ENCODE results near the gene MAGI1.

MAGI1 gene

DNA sequence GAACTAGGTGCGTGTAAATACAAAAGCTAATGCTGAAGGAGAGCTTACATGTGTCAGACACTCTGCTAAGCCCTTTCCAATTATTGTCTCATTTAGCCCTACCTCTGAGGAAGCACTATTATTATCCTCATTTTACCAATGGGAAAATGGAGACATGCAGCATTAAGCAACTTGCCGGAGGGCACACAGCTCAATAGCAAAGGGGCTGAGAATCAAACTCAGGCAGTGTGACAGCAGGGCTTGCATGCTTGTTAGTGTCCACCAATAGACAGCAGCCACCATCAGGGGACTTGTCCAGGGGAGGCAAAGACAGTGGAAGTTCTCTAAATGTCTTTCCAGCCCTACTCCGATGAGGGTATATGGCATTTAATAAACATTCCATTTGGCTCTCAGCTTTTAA, 548.6 kb downstream of the MAGI1 start:
- TF ChIP-seq RARB (CRISPR knock-in tag; IDR thresholded peaks at IDR 0.05) (no peak), ZFP3 (CRISPR knock-in tag; IDR thresholded peaks at IDR 0.05) (no peak), PPARA (CRISPR knock-in tag; IDR thresholded peaks at IDR 0.05; ENCODE audit: borderline replicate concordance) (no peak), ZFP30 (CRISPR knock-in tag; IDR thresholded peaks at IDR 0.05) (no peak), ZNF8 (CRISPR knock-in tag; IDR thresholded peaks at IDR 0.05) (no peak), ZNF565 (CRISPR knock-in tag; conservative IDR thresholded peaks at IDR 0.05; ENCODE audit: low read depth) (no peak), ARNTL (CRISPR knock-in tag; IDR thresholded peaks at IDR 0.05; ENCODE audit: borderline replicate concordance, low read depth) (no peak), ZNF70 (CRISPR knock-in tag; IDR thresholded peaks at IDR 0.05) (no peak), CREB5 (CRISPR knock-in tag; IDR thresholded peaks at IDR 0.05; ENCODE audit: low read depth) (no peak), TOX (CRISPR knock-in tag; IDR thresholded peaks at IDR 0.05; ENCODE audit: borderline replicate concordance) (no peak), CSRNP3 (CRISPR knock-in tag; IDR thresholded peaks at IDR 0.05) (no peak), ISL1 (CRISPR knock-in tag; IDR thresholded peaks at IDR 0.05) (no peak), TCF4 (CRISPR knock-in tag; IDR thresholded peaks at IDR 0.05; ENCODE audit: borderline replicate concordance) (no peak), SNAI2 (CRISPR knock-in tag; IDR thresholded peaks at IDR 0.05) (no peak), ZC3H10 (CRISPR knock-in tag; IDR thresholded peaks at IDR 0.05) (no peak), BACH2 (CRISPR knock-in tag; IDR thresholded peaks at IDR 0.05; ENCODE audit: borderline replicate concordance) (no peak)
- TF ChIP-seq, protein P1, sequence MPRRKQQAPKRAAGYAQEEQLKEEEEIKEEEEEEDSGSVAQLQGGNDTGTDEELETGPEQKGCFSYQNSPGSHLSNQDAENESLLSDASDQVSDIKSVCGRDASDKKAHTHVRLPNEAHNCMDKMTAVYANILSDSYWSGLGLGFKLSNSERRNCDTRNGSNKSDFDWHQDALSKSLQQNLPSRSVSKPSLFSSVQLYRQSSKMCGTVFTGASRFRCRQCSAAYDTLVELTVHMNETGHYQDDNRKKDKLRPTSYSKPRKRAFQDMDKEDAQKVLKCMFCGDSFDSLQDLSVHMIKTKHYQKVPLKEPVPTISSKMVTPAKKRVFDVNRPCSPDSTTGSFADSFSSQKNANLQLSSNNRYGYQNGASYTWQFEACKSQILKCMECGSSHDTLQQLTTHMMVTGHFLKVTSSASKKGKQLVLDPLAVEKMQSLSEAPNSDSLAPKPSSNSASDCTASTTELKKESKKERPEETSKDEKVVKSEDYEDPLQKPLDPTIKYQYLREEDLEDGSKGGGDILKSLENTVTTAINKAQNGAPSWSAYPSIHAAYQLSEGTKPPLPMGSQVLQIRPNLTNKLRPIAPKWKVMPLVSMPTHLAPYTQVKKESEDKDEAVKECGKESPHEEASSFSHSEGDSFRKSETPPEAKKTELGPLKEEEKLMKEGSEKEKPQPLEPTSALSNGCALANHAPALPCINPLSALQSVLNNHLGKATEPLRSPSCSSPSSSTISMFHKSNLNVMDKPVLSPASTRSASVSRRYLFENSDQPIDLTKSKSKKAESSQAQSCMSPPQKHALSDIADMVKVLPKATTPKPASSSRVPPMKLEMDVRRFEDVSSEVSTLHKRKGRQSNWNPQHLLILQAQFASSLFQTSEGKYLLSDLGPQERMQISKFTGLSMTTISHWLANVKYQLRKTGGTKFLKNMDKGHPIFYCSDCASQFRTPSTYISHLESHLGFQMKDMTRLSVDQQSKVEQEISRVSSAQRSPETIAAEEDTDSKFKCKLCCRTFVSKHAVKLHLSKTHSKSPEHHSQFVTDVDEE (CRISPR knock-in tag; IDR thresholded peaks at IDR 0.05): no peak
- TF ChIP-seq, protein P2, sequence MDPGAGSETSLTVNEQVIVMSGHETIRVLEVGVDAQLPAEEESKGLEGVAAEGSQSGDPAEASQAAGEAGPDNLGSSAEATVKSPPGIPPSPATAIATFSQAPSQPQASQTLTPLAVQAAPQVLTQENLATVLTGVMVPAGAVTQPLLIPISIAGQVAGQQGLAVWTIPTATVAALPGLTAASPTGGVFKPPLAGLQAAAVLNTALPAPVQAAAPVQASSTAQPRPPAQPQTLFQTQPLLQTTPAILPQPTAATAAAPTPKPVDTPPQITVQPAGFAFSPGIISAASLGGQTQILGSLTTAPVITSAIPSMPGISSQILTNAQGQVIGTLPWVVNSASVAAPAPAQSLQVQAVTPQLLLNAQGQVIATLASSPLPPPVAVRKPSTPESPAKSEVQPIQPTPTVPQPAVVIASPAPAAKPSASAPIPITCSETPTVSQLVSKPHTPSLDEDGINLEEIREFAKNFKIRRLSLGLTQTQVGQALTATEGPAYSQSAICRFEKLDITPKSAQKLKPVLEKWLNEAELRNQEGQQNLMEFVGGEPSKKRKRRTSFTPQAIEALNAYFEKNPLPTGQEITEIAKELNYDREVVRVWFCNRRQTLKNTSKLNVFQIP (CRISPR knock-in tag; IDR thresholded peaks at IDR 0.05; ENCODE audit: borderline replicate concordance, low read depth): no peak
- TF ChIP-seq, protein P3, sequence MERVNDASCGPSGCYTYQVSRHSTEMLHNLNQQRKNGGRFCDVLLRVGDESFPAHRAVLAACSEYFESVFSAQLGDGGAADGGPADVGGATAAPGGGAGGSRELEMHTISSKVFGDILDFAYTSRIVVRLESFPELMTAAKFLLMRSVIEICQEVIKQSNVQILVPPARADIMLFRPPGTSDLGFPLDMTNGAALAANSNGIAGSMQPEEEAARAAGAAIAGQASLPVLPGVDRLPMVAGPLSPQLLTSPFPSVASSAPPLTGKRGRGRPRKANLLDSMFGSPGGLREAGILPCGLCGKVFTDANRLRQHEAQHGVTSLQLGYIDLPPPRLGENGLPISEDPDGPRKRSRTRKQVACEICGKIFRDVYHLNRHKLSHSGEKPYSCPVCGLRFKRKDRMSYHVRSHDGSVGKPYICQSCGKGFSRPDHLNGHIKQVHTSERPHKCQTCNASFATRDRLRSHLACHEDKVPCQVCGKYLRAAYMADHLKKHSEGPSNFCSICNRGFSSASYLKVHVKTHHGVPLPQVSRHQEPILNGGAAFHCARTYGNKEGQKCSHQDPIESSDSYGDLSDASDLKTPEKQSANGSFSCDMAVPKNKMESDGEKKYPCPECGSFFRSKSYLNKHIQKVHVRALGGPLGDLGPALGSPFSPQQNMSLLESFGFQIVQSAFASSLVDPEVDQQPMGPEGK (CRISPR knock-in tag; IDR thresholded peaks at IDR 0.05; ENCODE audit: borderline replicate concordance): no peak
- no peak for ATAC-seq

GRCh38 chr3:65489253-65489652, 549.5 kb downstream of the MAGI1 start:
- ATAC-seq: no peak
- no peak for TF ChIP-seq BACH2 (CRISPR knock-in tag; IDR thresholded peaks at IDR 0.05; ENCODE audit: borderline replicate concordance)
- no peak for TF ChIP-seq SNAI2 (CRISPR knock-in tag; IDR thresholded peaks at IDR 0.05)
- TF ChIP-seq CREB5 (CRISPR knock-in tag; IDR thresholded peaks at IDR 0.05; ENCODE audit: low read depth): no peak
- no peak for TF ChIP-seq PPARA (CRISPR knock-in tag; IDR thresholded peaks at IDR 0.05; ENCODE audit: borderline replicate concordance)
- TF ChIP-seq, protein P2 (CRISPR knock-in tag; IDR thresholded peaks at IDR 0.05; ENCODE audit: borderline replicate concordance, low read depth): no peak
- TF ChIP-seq OSR1 (CRISPR knock-in tag; IDR thresholded peaks at IDR 0.05): no peak
- no peak for TF ChIP-seq RARB (CRISPR knock-in tag; IDR thresholded peaks at IDR 0.05)
- no peak for TF ChIP-seq ISL1 (CRISPR knock-in tag; IDR thresholded peaks at IDR 0.05)
- no peak for TF ChIP-seq ZC3H10 (CRISPR knock-in tag; IDR thresholded peaks at IDR 0.05)
- TF ChIP-seq ZNF565 (CRISPR knock-in tag; conservative IDR thresholded peaks at IDR 0.05; ENCODE audit: low read depth): no peak
- TF ChIP-seq, protein P1 (CRISPR knock-in tag; IDR thresholded peaks at IDR 0.05): no peak
- TF ChIP-seq ZFP3 (CRISPR knock-in tag; IDR thresholded peaks at IDR 0.05): no peak
- no peak for TF ChIP-seq TCF4 (CRISPR knock-in tag; IDR thresholded peaks at IDR 0.05; ENCODE audit: borderline replicate concordance)
- TF ChIP-seq ZFP30 (CRISPR knock-in tag; IDR thresholded peaks at IDR 0.05): no peak
- no peak for TF ChIP-seq ARNTL (CRISPR knock-in tag; IDR thresholded peaks at IDR 0.05; ENCODE audit: borderline replicate concordance, low read depth)
- no peak for TF ChIP-seq CSDC2 (CRISPR knock-in tag; IDR thresholded peaks at IDR 0.05)
